SK-N-DZ (cell line): Measurements from ENCODE around the gene PLCD4.
A peak's percentile ranks its signal among the peaks of the same experiment; 100 is the strongest.

ENCODE experiments used
- DNase-seq: peaks from one replicate; pipeline ENCODE4 v3.0.0-alpha.2; 2015; ENCODE audit warnings: low spot score

The PLCD4 gene

GRCh38 chr2:218621007-218621406 is 13.3 kb downstream of the PLCD4 start:
- DNase-seq: no peak

GRCh38 chr2:218622606-218623365 is 15.1 kb downstream of the PLCD4 start:
- no peak for DNase-seq

- DNase-seq: no peak
Observed at GRCh38 chr2:218623366-218623705, 15.6 kb downstream of the PLCD4 start.

- DNase-seq: no peak
Observed at GRCh38 chr2:218626369-218626768, 18.7 kb downstream of the PLCD4 start.

- no peak for DNase-seq
Observed at GRCh38 chr2:218627939-218628338, 20.2 kb downstream of the PLCD4 start.

- DNase-seq: no peak
Observed at GRCh38 chr2:218631837-218632236, 24.1 kb downstream of the PLCD4 start.

- no peak for DNase-seq
Observed at GRCh38 chr2:218635719-218636118, 28.0 kb downstream of the PLCD4 start.

- DNase-seq: no peak
Observed at GRCh38 chr2:218638372-218638771, 30.7 kb downstream of the PLCD4 start.

GRCh38 chr2:218642121-218642656 is 34.5 kb downstream of the PLCD4 start:
- DNase-seq: no peak

- no peak for DNase-seq
Observed at GRCh38 chr2:218642786-218643185, 35.1 kb downstream of the PLCD4 start.

- no peak for DNase-seq
Observed at GRCh38 chr2:218643751-218644310, 36.1 kb downstream of the PLCD4 start.

- DNase-seq: no peak
Observed at GRCh38 chr2:218644721-218645120, 37.0 kb downstream of the PLCD4 start.

- no peak for DNase-seq
Observed at GRCh38 chr2:218645126-218645525, 37.4 kb downstream of the PLCD4 start.

GRCh38 chr2:218648088-218648786 is 40.5 kb downstream of the PLCD4 start:
- DNase-seq: peak; percentile 50

GRCh38 chr2:218648787-218649100 is 41.0 kb downstream of the PLCD4 start:
- no peak for DNase-seq

- DNase-seq: no peak
Observed at GRCh38 chr2:218655751-218656150, 48.1 kb downstream of the PLCD4 start.

- peak; percentile 72 for DNase-seq
Observed at GRCh38 chr2:218658671-218659257, 51.1 kb downstream of the PLCD4 start.

- DNase-seq: peak; percentile 93
Observed at GRCh38 chr2:218659258-218659987, 51.7 kb downstream of the PLCD4 start, which contains the start of the genes BCS1L and ZNF142. Gene BCS1L (plus strand): TSS chr2:218659683. CDS start chr2:218660988, 1,305 bp downstream. Gene ZNF142 (minus strand): TSS chr2:218659623. CDS start chr2:218656429, 3,194 bp downstream.

- no peak for DNase-seq
Observed at GRCh38 chr2:218659988-218660358, 52.3 kb downstream of the PLCD4 start.

GRCh38 chr2:218662377-218662776 is 54.7 kb downstream of the PLCD4 start:
- no peak for DNase-seq

GRCh38 chr2:218662827-218663226 is 55.1 kb downstream of the PLCD4 start:
- DNase-seq: no peak

GRCh38 chr2:218663901-218664300 is 56.2 kb downstream of the PLCD4 start:
- no peak for DNase-seq
